GM06990 (cell line): ENCODE measurements around the gene ABHD5.

Source experiments
- DNase-seq: peaks from one replicate; pipeline ENCODE4 v3.0.0-alpha.2; 2011; ENCODE audit not compliant: insufficient read length; ENCODE audit errors: extremely low read depth
- H3K27me3 ChIP-seq: replicated peaks from 2 replicates; pipeline ENCODE4 v1.6.0; 2011; ENCODE audit warnings: low read length; ENCODE audit not compliant: control insufficient read depth, insufficient read depth
- H3K36me3 ChIP-seq: 2 replicates; pipeline ENCODE4 v1.5.1; 2011; ENCODE audit warnings: low read length; ENCODE audit not compliant: control insufficient read depth, insufficient read depth
- H3K4me3 ChIP-seq: replicated peaks from 2 replicates; pipeline ENCODE4 v1.5.1; 2011; ENCODE audit warnings: low read depth, mild to moderate bottlenecking, control low read depth, low read length
- CTCF ChIP-seq: IDR thresholded peaks from 2 replicates; pipeline ENCODE4 v1.5.1; 2011; ENCODE audit warnings: low read length, control low read depth, mild to moderate bottlenecking, inconsistent platforms; ENCODE audit not compliant: insufficient read depth, poor library complexity, severe bottlenecking

ABHD5 gene

GRCh38 chr3:43782541-43782940, 91.8 kb downstream of the ABHD5 start:
- DNase-seq, result no peak
- no peaks in the 10 kb centered on the region for H3K36me3 ChIP-seq
- no peak for TF ChIP-seq CTCF
- H3K4me3 ChIP-seq, result no peak overlapping the region
- H3K27me3 ChIP-seq, result no peaks in the 10 kb centered on the region; the same call in 1 of the 2 replicates
